G401 (cell line): ENCODE measurements around the gene NR4A3. TPM values are rescaled to one million over a fixed set of nuclear protein-coding genes. Genes with fewer than 3 reads are reported as not detected.
"Not testable (repeated sequence)": the region's sequence is repeated elsewhere in the genome, so short reads cannot be mapped to it uniquely, and the experiment has no call there.

Source experiments
- DNase-seq: peaks from one replicate; pipeline ENCODE4 v3.0.0-alpha.2; 2015; ENCODE audit warnings: low spot score
- in situ Hi-C: cut with HindIII; loops from 2 replicates; pipeline ENCODE4 v1.10.0; 2016; ENCODE audit warnings: low sequenced_read_pairs, mixed read lengths
- total RNA-seq: library from RNA; depleted of rRNA; stranded (reverse); fragments of >200 nt; shearing (Covaris generic); gene quantifications from 2 replicates; pipeline ENCODE4 v1.2.3, GENCODE V29; 2014

NR4A3 gene
- total RNA-seq, 1 experiment from 2014 or later, result not detected

- in situ Hi-C loops, result no loop called here
- DNase-seq, result no peak
Observed at GRCh38 chr9:99828417-99829176, 6.9 kb downstream of the NR4A3 start.

DNA sequence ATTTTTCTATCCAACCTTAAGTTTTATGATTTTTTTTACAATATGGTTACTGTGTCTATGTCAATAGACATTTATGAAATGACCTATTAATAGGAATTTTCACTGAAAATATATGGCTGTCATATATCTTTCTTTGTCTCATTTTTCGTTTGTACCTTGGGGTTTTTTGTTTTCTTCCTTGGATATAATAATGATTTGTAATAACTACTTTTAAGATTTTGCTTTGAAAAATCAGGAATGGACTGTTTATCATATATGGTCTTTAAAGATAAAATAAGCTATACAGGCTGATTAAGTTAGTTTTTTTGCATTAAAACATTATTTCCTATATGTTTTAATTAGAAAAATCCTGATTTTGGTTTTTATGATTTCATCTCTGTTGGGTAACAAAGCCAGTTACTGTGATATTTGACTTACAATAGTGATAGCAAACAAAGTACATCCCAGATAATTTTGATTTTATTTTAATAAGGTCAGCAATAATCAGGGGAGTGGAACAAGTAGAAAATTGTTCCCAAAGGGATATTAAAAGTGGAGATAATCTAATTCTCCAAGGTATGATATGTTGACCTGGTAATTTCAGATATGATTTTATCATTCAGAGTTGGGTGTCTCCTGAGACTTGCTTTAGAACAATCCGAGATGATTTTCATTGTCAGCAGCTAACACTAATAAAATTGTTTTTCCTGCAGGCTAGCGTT lies 10.3 kb downstream of the NR4A3 start:
- no peak for DNase-seq
- in situ Hi-C loops, result no loop called here

- no peak for DNase-seq
- in situ Hi-C loops, result no loop called here
Observed at GRCh38 chr9:99832558-99832864, 10.8 kb downstream of the NR4A3 start.

GRCh38 chr9:99833735-99834134 lies 12.1 kb downstream of the NR4A3 start:
- in situ Hi-C loops, result no loop called here
- no peak for DNase-seq

GRCh38 chr9:99834474-99834873 lies 12.8 kb downstream of the NR4A3 start:
- in situ Hi-C loops, result no loop called here
- DNase-seq, result no peak

DNA sequence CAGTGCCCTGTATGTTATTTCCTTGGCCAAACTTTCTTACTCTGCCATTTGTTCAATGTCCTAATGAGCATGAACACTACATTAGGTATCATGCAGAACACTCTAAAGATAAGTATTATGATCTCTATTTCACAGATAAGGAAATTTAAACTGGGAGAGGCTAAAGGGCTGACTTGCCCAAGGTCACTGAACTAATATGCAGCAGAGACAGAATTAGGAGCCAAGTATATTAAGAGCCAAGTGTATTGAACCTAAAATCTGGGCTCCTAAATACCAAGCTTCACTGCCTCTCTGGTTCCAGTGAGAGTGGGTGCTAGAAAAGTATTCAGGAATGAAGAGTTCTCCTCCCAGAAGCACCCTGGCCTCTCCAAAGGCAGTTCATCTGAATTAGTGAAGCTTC lies 13.5 kb downstream of the NR4A3 start:
- DNase-seq, result no peak
- in situ Hi-C loops, result no loop called here

DNA sequence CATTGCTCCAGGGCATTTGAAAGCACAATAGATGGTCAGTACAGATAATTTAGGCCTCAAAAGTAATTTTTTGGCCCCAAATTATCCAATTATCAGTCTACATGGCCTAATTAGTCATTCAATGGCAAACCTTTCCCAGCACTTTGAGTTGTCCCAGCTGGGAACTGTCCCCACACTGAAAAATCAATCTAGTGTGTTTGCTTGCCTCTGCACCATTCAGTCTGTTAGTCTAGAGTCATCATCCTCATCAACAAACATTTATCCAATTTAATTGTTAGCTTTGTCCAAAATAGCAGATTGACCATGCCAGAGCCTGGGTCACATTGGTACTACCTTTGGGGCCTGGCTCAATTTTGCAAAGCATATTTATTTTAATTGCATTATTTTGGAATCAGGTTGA lies 13.9 kb downstream of the NR4A3 start:
- no peak for DNase-seq
- in situ Hi-C loops, result no loop called here

GRCh38 chr9:99840072-99840471 lies 18.4 kb downstream of the NR4A3 start:
- no peak for DNase-seq
- in situ Hi-C loops, result no loop called here

- DNase-seq, result no peak
- in situ Hi-C loops, result no loop called here
Observed at GRCh38 chr9:99845063-99845462, 23.4 kb downstream of the NR4A3 start.

GRCh38 chr9:99848447-99848846 lies 26.8 kb downstream of the NR4A3 start:
- no peak for DNase-seq
- in situ Hi-C loops, result no loop called here

- in situ Hi-C loops, result no loop called here
- DNase-seq, result no peak
Observed at GRCh38 chr9:99850736-99851499, 29.2 kb downstream of the NR4A3 start.

DNA sequence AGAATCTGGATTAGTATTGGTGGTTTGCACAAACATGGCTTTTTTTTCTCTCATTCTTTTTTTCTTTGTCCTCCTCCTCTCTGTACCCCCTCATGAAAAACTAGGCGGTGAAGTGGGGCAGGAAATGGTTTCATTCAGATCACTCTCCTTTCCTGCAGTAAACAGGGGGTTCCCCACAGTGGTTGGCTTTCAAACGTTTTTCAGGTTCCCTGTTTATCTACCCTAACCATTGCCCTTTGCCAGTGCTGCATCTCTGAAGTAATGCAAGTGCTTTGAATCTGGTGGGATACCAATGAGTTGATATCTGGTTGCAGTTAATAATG lies 29.8 kb downstream of the NR4A3 start:
- in situ Hi-C loops, result no loop called here
- DNase-seq, result no peak

DNA sequence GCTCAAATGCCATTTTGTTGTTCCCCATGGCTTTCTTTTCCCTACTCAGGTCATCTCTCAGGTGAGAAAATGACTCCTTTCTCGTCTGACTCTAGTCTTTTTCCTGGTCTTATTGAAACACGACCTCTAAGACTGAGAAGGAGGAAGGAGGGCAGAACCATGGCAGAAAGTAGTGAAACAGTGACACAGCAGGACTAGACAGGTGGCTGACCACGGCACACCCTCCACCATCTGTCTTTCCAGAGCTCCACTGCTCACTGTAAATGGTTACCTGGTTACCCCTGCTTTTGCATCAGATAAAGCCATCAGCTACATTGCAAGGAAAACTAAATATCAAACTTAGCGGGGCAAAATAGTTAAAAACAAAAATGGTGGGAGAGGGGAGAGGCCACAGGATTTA lies 30.9 kb downstream of the NR4A3 start:
- peak; percentile 53 for DNase-seq
- in situ Hi-C loops, result no loop called here

- in situ Hi-C loops, result no loop called here
- no peak for DNase-seq
Observed at GRCh38 chr9:99855467-99856176, 33.9 kb downstream of the NR4A3 start.

- DNase-seq, in situ Hi-C loops: not testable (repeated sequence)
Observed at GRCh38 chr9:99857576-99857975, 35.9 kb downstream of the NR4A3 start.

DNA sequence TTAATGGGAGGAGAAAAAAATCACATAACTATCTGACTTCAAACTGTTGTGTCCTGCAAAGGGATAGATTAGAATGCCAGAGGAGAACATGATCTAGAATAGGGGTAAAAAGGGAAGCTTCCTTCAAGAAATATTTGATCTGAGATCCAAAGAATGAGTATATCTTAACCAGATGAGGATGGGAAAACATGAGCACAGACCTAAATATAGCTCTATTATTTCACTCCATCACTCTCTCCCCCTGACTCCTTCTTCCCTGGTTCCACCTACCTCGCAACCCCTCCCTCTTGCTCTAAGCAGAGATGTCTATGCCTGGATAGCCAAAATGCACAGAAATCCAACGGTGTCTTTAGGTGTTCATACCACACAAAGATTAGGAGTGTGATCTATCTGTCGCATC lies 36.4 kb downstream of the NR4A3 start:
- in situ Hi-C loops, result no loop called here
- no peak for DNase-seq

DNA sequence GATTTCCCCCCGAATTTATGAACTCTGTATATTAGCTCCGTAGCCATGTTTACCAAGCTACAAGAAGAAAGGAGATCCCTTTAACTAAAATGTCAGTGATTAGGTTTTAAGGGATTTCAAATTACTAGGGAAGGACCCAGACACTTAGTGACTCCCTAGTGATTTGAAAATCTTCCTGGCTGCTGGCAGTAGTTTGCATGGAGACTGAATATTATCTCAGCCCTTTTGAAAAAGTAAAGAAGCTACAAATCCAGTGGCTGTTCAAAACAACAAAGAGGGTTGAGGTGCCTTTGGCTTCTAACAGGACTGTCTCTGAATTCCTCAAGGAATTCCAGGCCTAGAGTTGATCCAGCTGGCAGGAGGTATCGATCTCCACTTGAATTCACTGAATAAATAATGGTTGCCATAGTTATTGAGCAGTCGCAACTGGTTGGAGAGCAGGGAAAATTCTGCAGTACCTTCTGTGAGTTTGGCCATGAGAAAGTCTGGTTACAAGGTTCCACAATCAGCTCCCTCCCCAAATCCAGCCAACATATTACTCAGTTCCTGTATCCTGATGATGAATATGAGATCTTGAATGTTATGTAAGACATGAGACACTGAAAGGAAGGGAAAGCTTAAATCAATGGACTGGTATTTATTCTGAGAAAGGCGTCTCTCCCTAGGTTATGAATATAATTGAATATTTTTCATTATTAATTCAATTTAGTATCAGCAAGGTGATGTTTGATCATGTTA lies 37.7 kb downstream of the NR4A3 start:
- no peak for DNase-seq

DNA sequence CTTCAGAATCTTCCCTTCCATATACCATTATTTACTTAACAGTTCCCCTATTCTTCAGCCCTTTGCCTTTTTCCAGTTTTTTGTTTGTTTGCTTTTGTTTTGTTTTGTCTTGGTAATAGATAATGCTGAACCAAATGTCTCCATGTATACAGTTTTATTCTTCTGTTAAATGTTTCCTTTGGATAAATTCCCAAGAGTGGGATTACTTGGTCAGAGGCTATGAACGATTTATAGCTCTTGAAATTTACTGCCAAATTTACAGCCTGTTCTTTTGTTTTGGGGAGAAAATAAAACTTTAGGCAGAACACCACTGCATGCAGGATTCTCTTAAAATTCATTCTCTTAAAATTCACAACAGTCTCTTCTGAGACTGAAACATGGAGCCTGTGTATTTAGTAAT lies 38.6 kb downstream of the NR4A3 start:
- no peak for DNase-seq
- in situ Hi-C loops, result no loop called here

More for the DNA sequence above, 37.7 kb downstream of the NR4A3 start:
- in situ Hi-C loops, result no loop called here

DNA sequence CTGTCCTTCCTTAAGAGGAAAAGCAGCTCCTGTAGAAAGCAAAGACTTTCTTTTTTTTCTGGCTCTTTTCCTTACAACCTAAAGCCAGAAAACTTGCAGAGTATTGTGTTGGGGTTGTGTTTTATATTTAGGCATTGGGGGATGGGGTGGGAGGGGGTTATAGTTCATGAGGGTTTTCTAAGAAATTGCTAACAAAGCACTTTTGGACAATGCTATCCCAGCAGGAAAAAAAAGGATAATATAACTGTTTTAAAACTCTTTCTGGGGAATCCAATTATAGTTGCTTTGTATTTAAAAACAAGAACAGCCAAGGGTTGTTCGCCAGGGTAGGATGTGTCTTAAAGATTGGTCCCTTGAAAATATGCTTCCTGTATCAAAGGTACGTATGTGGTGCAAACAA lies 42.3 kb downstream of the NR4A3 start:
- in situ Hi-C loops, result no loop called here
- no peak for DNase-seq
